Activated gamma-delta T cell treated with Interleukin-2 at 50 U/mL for 16 hours (primary cell): ENCODE results near the gene TRMT61A.
"Not testable (repeated sequence)": the region's sequence is repeated elsewhere in the genome, so short reads cannot be mapped to it uniquely, and the experiment has no call there.

Experiments used
- DNase-seq: peaks from one replicate; pipeline ENCODE4 v3.0.0-alpha.2; 2020

TRMT61A gene

DNA sequence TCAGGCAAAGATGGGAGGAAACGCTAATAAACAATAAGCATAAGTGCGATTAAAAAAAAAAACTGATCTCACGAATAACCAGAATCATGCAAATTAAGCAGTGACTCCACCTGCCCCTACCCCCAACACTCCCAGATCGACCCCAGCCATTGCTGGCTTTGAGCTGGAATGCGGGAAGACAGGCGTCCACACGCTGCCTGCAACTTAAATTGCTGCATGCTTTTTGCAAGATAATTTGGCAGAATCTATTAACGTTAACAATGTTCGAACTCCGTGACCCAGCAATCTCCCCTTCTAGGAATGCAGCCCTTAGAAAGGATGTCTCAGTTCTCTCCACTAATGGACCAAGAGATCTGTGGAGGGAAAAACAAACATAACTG is 5.4 kb upstream of the TRMT61A start:
- DNase-seq: no peak

DNA sequence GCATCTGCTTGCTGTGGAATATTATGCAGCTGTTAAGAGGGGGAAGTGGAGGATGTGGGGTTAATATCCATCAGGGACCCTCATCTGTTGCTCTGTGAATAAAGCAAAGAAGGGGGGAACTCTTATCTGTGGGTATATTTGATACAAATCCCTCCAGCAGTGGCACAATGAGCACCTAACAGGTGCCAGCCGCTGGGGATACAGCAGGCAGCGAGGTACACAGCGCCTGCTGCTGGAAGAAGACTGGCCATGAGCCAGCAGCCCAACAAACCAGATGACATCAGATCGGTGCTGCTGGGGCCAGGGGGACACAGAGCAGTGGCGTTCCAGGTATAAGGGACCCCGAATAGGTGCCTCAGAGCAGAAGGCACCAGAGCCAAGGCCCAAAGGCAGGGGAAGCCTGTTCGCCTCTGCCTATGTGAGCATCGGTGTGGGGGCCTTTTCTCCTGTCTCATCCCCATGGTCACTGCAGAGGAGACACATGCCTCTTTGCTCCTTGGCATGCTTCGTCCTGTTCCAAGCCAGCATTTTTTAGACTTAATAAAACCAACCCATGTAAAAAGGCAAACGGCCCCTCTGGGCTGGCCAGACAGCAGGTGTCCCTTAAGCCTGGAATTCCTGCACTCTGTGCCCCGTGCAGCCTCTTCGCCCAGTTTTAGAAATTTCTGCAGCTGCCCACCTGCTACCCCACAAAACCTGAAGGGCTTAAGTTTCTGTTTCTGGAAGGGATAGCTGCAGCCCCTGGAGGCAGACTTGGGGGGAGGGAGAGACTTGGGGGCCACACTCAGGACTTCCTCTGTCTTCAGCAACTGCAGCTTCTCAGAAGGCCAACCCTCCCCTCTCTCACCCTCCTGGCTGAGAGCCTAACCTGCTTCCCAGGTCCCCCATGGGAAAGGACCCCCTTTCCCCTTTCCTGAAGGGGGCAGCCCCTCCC is 4.7 kb upstream of the TRMT61A start:
- no peak for DNase-seq

DNA sequence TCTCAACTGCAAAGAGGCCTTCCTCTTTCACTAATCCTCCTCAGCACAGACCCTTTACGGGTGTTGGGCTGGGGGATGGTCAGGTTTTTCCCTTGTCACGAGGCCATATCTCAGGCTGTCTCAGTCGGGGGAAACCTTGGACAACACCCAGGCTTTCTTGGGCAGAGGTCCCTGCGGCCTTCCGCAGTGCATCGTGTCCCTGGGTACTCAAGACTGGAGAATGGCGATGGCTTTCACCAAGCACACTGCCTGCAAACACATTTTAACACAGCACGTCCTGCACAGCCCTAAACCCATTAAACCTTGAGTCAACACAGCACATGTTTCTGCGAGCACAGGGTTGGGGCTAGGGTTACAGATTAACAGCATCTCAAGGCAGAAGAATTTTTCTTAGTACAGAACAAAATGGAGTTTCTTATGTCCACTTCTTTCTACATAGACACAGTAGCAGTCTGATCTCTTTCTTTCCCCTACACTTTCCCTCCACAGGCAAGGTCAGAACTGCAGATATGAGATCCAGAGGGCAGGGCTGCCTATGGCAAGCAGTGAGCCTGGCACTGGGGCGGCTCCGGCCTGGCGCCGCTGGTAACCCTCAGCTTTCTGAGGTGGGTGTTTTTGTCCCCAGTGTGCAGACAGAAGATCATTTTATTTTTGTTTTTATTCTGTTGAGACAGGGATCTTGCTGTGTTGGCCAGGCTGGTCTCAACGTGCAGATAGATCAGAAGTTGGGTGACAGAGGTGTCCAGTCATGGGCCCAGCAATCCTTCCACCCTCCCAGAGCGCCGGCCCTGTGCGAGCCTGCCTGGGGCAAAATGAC is 3.4 kb upstream of the TRMT61A start:
- not testable (repeated sequence) for DNase-seq

DNA sequence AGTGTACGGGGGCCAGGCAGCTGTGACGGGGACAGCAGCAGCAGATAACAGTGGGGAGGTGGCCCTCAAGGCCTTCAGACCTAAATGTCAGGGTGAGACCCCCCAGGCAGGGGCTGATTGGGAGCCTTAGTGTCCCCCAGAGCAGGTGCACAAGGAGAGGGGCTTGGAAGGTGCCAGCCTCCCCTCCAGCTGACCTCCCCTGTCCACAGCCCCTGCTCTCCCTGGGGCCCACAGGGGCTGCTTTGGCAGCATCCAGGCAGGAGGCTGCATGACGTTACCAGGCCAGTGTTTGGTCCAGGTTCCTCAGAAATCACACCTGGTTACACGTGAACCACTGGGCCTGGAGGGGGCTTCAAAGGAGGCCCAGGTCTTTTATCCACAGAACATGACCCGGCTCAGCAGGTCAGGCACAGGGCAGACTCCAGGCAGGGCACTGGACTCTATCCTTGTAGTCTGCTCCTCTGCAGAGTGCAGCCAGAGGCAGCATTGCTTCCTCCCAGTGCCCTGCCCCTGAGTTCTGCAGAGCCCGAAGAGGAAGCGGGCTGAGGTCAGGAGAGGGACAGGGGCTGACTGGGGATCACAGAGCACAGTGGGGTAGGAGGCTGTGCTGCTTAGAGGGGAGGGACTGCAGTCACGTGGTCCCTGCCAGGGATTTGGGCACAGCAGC is 2.6 kb upstream of the TRMT61A start:
- DNase-seq: no peak

DNA sequence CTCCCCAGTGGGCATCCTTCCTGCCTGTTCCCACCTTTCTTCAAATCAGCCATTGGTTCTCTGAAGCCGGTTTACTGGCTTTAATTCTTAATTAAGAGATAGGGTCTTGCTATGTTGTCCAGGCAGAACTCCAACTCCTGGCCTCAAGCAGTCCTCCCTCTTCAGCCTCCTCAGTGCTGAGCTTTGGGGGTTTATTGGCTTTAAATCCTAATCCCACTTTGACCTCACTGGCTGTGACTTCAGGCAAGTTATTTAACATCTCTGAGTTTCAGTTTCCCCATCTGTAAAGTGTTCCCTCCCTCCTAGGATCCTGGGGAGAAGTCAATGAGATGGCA is 2.1 kb upstream of the TRMT61A start:
- no peak for DNase-seq

DNA sequence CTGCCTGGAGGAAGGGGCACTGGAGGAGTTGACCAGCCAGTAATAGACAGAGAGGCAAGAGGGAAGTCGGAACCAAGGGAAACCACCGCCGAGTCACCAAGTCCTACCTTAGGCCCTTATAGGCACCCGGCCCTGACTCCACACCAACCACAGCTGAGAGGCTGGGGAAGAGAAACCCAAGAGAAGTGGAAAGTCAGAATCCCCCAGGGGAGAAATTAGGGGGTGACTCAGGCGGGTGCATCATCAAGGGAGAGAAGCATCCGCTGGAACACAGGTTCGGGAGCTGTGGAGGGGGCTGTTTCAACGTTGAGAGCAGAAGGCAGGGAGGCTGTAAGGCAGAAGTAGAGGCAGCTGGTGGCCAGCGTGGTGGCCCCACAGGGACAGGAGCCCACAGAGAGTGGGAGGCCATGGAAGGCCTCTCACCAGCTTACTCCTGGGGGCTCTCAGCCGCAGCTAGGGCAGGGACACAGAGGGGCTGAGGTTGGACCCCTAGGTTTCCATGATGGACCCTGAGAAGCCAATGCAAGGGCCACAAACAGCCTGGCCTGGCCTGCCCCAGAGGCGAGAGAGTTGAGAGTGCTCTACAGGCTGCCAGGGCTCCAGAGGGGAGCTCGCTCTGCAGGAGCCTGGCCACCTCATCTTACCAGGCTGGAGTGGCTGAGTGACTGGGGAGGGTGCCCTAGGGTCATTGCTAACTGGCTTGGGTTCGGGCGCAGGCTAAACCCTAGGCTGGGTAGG is 1.4 kb upstream of the TRMT61A start:
- DNase-seq: no peak

DNA sequence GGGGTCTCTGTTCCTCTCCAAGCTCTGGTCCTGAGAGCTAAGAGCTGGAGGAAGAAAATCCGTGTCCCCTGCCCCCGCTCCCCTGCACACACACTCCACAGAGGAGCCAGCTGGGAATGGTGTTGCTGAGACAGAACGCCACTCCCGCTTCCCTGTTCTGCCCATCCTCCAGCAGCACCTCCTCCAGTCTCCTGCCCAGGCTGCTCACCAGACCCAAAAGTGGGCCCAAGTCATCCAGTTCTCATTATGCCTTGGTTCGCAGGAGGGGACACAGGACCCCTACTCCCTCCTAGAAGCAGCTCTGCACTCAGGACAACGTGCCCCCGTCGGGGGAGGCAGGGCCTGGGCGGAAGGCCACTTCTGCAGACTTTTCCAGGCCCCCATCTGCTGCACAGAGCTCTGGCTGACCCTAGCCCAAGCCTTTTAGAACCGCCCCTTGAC is 830 bp upstream of the TRMT61A start:
- DNase-seq: no peak

DNA sequence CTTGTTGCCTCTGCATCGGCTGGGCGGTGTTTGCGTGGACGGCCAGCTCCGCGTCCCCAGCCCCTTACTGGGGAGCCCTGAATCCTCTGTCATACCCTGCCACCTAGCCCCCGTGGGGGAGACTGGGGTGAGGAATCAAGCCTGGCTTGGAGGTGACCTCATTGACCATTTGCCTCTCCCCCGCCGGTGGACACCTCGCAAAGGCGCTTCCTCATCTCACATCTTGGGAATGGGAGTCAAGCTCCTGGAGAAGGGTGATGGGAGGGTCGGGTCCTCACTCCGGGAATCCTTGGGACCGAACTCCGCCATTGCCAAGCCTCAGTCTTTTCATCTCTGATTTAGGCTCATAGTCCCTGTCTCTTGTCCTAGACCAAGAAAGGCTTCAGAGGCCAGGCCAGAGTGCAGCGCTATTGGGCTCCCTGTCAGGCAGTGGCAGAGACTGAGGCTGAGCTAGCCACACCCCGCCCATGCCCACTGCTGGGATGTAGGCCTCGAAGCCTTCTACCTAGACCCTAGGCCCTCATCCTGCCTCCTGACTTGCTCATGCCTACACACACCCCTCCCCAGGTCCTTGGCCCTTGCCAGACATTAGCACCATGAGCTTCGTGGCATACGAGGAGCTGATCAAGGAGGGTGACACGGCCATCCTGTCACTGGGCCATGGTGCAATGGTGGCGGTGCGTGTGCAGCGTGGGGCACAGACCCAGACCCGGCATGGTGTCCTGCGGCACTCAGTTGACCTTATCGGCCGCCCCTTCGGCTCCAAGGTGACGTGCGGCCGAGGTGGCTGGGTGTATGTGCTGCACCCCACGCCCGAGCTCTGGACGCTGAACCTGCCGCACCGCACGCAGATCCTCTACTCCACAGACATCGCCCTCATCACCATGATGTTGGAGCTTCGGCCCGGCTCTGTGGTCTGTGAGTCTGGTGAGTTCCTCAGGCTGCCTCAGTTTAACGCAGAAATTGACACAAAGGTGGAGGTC is 678 bp downstream of the TRMT61A start:
- no peak for DNase-seq

DNA sequence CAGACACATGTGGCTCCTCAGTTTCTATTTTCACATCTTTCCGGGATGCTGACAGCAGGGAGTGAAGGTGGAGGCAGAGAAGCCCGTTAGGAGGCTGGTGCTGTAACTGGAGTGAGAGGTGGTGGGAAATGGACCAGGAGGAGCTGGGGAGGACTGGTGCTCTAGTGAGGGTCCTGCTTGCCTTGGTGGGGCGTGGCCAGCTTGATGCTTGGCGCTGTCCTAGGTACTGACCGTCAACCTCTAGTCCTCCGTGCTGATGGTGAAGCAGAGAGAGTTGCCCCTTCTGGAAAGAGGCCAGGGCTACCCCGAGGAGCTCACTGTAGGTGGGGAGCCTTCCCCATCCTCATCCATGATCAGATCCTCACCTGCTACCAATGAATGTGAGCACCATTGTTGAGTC is 1.4 kb downstream of the TRMT61A start:
- DNase-seq: no peak

DNA sequence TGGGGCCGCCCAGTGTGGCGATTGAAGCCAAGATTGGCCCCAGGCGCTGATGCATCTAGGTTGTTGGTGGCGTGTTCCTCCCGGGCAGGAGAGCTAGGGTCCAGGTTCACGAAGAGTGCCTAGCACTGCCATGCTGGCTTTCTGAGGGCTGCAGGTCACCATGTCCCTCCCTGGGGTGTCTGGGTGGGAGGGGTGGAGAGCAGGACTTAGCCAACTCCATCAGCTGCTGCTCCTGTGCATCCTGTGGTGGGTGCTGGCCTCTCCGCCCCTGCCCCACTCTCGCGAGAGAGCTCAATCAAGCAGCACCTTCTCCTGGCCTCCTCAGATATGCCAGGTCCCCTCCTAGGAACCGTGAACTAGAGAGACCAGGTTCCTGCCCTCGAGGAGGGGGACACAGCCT is 1.8 kb downstream of the TRMT61A start:
- DNase-seq: no peak

DNA sequence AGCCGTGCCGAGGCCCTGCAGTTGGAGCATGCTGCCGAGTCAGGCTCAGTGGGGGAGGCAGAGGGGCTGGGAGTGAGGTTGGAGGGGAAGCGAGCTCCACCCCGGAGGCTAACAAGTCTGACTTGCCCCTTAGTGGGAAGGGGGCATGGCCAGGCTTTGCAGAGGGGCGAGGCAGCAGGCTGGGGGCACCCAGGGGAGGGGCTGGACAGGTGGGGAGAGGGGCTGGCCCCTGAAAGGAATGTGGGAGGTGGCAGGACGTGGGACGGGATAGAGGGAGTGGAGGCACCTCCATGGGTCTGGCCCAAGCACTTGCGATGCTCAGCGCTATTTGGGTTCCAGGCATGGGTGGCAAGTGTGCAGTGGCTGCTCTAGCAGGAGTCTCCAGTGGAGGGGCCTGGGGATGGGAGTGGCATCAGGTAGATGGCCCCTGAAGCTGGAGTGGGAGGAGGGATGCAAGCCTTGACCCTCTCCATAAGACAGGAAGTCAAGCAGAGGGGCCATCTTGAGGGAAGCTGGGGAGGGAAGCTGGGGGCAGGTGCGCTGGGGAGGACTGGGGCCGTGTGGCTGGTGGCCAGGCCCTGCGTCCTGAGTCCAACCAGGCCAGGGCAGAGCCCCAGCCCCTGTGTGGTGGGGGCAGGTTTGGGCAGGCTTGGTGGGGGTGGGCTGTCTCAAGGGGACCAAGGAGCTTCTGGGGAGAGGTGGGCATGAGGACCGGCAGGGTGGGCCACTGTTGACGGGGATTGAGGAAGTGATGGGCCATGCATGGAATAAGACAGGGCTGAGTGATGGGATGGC is 2.6 kb downstream of the TRMT61A start:
- DNase-seq: no peak

DNA sequence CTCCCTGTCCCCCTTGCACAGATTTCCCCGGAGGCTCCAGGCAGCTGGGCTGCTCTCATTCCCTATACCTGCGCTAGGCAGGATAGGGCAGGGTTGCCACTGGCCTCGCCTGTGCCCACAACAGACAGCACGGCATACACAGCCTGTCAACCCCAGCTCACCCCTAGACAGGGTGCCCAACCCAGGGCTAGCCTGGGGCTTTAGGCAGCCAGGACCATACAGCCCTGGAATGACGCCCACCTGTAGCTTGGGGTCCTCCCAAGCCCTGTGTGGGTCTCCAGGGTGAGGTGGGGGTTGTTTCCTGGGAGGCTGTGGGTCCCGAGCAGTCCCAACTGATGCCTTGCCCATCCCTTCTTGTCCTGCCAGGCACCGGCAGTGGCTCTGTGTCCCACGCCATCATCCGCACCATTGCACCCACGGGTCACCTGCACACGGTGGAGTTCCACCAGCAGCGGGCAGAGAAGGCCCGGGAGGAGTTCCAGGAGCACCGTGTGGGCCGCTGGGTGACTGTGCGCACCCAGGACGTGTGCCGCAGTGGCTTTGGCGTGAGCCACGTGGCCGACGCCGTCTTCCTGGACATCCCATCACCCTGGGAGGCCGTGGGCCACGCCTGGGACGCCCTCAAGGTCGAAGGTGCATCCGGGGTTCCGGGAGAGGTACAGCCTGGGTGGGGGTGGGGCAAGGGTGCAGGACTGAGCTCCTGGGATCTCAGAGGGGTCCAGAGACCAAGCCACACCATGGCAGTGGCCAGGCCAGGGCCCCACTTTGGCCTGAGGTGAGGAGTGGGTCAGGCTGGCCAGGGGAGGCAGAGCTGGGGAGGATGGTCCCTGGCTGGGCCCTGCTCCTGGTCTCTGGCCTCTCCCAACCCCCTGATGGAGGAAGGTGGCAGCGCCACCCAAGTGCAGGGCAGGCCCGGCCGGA is 3.5 kb downstream of the TRMT61A start:
- DNase-seq: no peak

DNA sequence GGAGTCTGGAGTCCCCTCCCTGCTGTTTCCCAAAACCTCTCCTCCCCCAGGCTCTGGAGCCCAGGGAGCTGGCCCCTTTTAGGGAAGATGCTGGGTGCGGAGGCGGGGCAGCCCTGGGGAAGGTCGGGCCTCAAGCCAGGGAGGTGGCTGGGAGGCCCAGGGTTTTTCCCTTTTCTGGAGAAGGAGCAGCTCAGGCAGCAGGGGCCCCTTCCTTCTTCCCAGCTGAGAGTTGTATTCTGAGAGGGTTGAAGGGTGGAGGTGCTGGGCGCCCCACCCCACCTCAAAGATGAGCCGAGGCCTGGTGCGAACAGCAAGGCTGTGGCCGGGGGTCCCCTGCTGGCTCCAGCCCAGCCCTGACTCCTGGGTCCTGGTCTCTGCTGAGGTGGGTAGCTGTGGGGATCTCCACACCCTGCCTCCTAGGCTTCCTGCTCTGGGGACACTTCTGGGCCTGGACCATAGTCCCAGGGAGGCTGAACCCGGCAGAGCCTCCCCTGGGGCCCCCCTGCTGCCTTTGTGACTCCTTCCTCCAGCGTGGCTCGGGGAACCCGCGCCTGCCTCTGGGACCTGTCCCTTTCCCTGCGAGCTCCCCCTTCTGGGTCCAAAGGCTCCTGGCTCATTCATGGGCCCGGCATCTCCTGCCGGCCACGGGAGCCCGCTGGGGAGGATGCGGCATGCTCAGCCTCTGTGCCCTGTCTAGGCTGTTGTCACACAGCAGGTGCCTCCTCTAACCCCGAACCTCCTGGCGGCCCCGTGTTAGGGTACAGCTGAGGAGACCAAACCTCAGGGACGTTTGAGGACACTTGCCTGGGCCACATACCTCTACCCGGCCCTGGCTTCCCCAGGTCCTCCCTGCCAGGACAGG is 4.4 kb downstream of the TRMT61A start:
- no peak for DNase-seq

DNA sequence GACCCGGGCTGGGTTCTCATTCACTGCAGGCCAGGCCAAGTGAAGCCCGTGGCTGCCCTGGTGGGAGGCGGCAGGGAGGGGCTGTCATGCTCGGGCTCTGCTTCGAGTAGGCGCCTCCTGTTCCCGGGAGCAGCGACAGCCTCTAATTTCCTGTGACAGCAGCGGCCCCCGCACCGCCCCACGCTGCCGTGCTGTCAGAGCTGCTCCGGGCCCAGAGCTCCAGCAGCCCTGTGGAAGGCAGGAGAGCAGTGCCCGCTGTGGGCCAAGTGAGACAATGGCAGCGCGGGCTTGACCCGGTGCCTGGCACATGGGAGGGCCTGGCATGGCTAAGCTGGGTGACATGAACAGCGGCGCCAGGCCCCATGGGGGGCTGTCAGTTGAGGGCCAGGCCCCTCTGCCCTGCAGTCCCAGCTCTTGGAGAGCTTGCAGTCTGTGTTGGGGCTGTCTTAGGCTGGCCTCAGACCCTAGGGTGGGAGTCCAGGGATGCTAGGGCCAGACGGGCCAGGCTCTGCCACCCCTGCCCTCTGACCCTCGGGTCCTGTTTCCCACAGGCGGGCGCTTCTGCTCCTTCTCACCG is 5.1 kb downstream of the TRMT61A start:
- no peak for DNase-seq

DNA sequence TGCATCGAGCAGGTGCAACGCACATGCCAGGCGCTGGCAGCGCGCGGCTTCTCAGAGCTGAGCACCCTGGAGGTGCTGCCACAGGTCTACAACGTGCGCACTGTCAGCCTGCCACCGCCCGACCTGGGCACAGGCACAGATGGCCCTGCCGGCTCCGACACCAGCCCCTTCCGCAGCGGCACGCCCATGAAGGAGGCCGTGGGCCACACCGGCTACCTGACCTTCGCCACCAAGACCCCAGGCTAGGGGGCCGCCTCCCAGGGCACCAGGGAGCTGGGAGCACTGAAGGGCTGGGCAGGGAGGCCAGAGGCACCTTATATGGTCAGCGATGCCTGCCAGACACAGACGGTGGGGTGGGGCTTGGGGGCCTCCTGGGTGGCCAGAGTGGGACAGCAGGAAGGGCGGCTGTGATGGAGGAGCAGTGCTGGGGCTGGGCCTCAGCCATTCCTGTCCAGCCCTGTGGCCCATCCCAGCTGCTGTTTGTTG is 5.6 kb downstream of the TRMT61A start:
- DNase-seq: no peak

DNA sequence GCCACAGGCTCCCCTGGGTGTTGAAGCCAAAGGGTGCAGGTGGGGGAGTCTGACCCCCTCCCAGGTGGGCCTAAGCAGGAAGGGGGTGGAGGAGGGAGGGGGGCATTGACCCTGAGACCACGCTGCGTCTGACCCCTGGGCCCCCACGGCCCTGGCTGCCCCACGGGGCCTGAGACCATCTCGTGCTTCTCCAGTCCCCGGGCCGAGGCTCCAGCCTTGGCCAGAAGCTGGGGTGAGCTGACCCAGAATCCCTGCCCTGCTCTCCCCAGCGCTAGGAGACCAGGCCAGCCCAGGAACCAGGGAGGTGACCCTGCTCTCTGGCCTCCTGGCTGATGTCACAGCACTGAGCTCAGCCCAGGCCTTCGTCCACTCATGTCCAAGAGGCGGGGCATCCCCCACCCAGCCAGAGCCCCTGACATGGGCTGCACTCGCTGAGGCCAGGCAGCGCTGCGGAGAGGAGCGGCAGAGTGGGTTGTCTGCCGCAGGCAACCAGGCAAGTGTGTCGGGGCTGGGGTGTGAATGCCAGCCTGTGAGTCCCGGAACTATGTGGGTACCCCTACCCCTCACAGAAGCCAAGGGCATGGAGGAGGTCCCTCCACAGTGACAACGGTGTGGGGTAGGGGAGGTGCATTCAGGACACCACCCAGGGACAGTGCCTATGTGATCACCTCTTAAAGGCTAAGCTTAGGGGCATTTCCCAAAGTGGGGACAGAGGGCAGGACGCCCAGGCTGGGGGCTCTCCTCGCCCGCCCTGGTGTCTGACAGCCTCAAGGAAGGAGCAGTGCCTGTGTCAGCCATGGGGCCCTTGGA is 6.3 kb downstream of the TRMT61A start:
- DNase-seq: no peak

DNA sequence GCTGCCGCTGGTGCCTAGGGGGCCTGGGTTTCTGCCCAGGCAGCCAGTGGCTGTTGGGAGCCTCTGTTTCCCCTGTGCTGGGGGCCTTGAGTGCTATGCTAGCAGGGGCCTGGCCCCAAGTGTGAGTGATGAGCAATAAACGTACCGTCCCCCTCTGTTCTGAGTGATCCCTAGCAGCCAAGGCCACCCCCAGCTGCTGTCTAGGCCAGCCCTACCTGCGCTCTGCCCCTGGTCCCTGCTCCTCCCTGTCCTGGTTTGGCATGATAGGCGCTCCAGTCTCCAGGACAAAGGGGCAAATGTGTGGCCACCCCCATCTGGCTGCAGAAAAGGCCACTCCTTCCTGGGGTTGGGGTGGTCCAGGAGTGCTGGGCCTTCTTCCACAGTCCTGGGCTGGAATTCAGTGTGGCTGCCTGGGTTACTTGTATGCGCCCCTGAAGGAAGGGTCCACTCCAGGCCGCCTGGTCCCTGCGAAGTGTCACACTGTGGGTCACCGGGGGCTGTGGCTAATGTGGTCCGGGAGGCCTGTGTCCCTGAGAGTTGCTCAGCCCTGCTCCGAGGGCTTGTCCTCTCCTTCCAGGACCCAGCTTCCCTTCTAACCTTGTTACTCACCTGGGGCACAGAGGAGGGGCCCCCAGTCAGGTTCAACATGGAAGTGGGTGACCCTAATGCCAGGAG is 7.0 kb downstream of the TRMT61A start:
- DNase-seq: no peak
